H1 (cell line): ENCODE data around the gene PHACTR2. TPM values are rescaled to one million over a fixed set of nuclear protein-coding genes. Genes with fewer than 3 reads are reported as not detected.

Experiments
- CTBP2 ChIP-seq: IDR thresholded peaks from 2 replicates; pipeline ENCODE4 v1.7.0; 2011; ENCODE audit warnings: borderline replicate concordance, mild to moderate bottlenecking, moderate library complexity, mixed read lengths, low read length; ENCODE audit not compliant: insufficient read depth, insufficient read length
- EP300 ChIP-seq, 2 experiments: IDR thresholded peaks; 1 replicate in 1 of 2; 2 replicates in 1 of 2; pipeline ENCODE4 v1.6.1; 2011 to 2012; ENCODE audit warnings: low read depth in 2 of 2, low read length in 2 of 2, mild to moderate bottlenecking in 2 of 2, borderline replicate concordance in 1 of 2, inconsistent platforms in 1 of 2, moderate library complexity in 1 of 2
- PHF8 ChIP-seq: fragments of 200-600 bp; sonication (generic); conservative IDR thresholded peaks from 2 replicates; pipeline ENCODE4 v1.7.1; 2012; ENCODE audit warnings: low read depth, mild to moderate bottlenecking, inconsistent platforms, low read length, moderate library complexity
- RAD21 ChIP-seq, 2 experiments: IDR thresholded peaks in 1 of 2; conservative IDR thresholded peaks in 1 of 2; 2 replicates each; pipeline ENCODE4 v1.6.1; 2011; ENCODE audit warnings: low read depth in 2 of 2, low read length in 2 of 2, improper control_type of control experiment in 1 of 2, inconsistent platforms in 1 of 2, mild to moderate bottlenecking in 1 of 2, moderate library complexity in 1 of 2
- SIN3A ChIP-seq, 2 experiments: IDR thresholded peaks in 1 of 2; conservative IDR thresholded peaks in 1 of 2; 2 replicates each; pipeline ENCODE4 v1.6.1; 2011 to 2012; ENCODE audit warnings: low read length in 2 of 2, improper control_type of control experiment in 1 of 2, low read depth in 1 of 2, mild to moderate bottlenecking in 1 of 2
- SP2 ChIP-seq: IDR thresholded peaks from 2 replicates; pipeline ENCODE4 v1.6.1; 2012; ENCODE audit warnings: mild to moderate bottlenecking, low read length, inconsistent platforms
- TAF7 ChIP-seq: optimal IDR thresholded peaks from 2 replicates; pipeline ENCODE3; 2011; ENCODE audit warnings: low read depth, mild to moderate bottlenecking, inconsistent platforms, low read length, moderate library complexity, borderline replicate concordance
- polyA plus RNA-seq, 7 experiments: library from polyadenylated mRNA; depleted of rRNA in 3 of 7; stranded (reverse) in 5 of 7; unstranded in 2 of 7; fragments of >200 nt in 5 of 7; fragments of 200-250 nt in 2 of 7; gene quantifications; 1 replicate in 5 of 7; 2 replicates in 1 of 7; 4 replicates in 1 of 7; pipeline versions ENCODE4 v1.2.1 to v1.2.3, GENCODE V29; 2011 to 2013; ENCODE audit warnings: missing spikeins in 2 of 7, mixed read lengths in 2 of 7
- total RNA-seq: library from RNA; stranded (reverse); fragmentation: NEBNext Ultra II Directional; extraction: Animal tissue kit (Norgen Biotek cat#: 25700); gene quantifications from 2 replicates; pipeline ENCODE4 v1.2.1, GENCODE V29; 2021

The PHACTR2 gene
- total and polyA plus RNA-seq, 2 of the 8 experiments (the other 6 are each of a cell fraction or from before 2014, with no cell fraction given) = 16.9 to 131 TPM

DNA sequence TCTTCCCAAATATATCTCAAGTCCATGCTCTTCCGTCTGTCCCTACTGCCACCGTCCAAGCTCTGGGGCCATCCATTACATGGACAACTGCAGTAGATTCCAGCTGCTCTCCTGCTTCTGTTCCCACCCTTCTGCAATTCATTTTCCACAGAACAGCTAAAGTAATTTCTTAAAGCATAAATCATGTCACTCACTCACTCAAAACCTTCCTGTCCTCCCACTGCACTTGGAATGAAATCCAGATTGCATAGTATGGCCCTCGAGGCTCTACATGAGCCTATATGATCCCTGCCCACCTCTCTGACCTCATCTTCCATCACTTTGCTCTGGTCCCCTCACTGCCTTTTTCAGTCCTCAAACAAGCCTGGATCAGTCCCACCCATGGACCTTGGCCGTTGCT lies 10.9 kb downstream of the PHACTR2 start (continued):
- TF ChIP-seq SIN3A (conservative IDR thresholded peaks at IDR 0.05 in 1 of 2, IDR thresholded peaks at IDR 0.05 in 1 of 2; ENCODE audit: low read depth in 1 of 2, low read length in 2 of 2) (no peak), RAD21 (IDR thresholded peaks at IDR 0.05 in 1 of 2, conservative IDR thresholded peaks at IDR 0.05 in 1 of 2; ENCODE audit: low read depth in 2 of 2, low read length in 2 of 2) (no peak), SP2 (no peak), CTBP2 (no peak), TAF7 (no peak), PHF8 (no peak), EP300 (IDR thresholded peaks at IDR 0.05; ENCODE audit: borderline replicate concordance in 1 of 2, low read depth in 2 of 2, low read length in 2 of 2) (no peak)
